Smooth muscle cell of the brain vasculature (primary cell): ENCODE results near the gene ARMC9.

ENCODE experiments used
- DNase-seq: peaks from one replicate; pipeline ENCODE4 v3.0.0-alpha.2; 2012; ENCODE audit warnings: low read depth, low spot score

ARMC9 gene

GRCh38 chr2:231308631-231309428 lies 110.4 kb downstream of the ARMC9 start:
- DNase-seq: no peak

- DNase-seq: no peak
Observed at GRCh38 chr2:231312066-231312465, 113.6 kb downstream of the ARMC9 start.

- no peak for DNase-seq
Observed at GRCh38 chr2:231315896-231316295, 117.5 kb downstream of the ARMC9 start.

- DNase-seq: no peak
Observed at GRCh38 chr2:231317579-231317978, 119.1 kb downstream of the ARMC9 start.

GRCh38 chr2:231318436-231318835 lies 120.0 kb downstream of the ARMC9 start:
- DNase-seq: no peak

GRCh38 chr2:231318954-231319353 lies 120.5 kb downstream of the ARMC9 start:
- DNase-seq: no peak

- DNase-seq: no peak
Observed at GRCh38 chr2:231319867-231320266, 121.4 kb downstream of the ARMC9 start.

- DNase-seq: no peak
Observed at GRCh38 chr2:231321021-231321420, 122.6 kb downstream of the ARMC9 start.

GRCh38 chr2:231321556-231322334 lies 123.3 kb downstream of the ARMC9 start:
- no peak for DNase-seq

GRCh38 chr2:231323316-231323715 lies 124.9 kb downstream of the ARMC9 start:
- DNase-seq: no peak

GRCh38 chr2:231325826-231326225 lies 127.4 kb downstream of the ARMC9 start:
- DNase-seq: no peak

GRCh38 chr2:231326404-231326803 lies 128.0 kb downstream of the ARMC9 start:
- no peak for DNase-seq

GRCh38 chr2:231330311-231330710 lies 131.9 kb downstream of the ARMC9 start:
- DNase-seq: no peak

- no peak for DNase-seq
Observed at GRCh38 chr2:231331533-231331932, 133.1 kb downstream of the ARMC9 start.

- no peak for DNase-seq
Observed at GRCh38 chr2:231332388-231332787, 134.0 kb downstream of the ARMC9 start.

- no peak for DNase-seq
Observed at GRCh38 chr2:231332872-231333500, 134.6 kb downstream of the ARMC9 start.

- no peak for DNase-seq
Observed at GRCh38 chr2:231334179-231334930, 135.9 kb downstream of the ARMC9 start.

GRCh38 chr2:231334981-231335380 lies 136.6 kb downstream of the ARMC9 start:
- no peak for DNase-seq

- no peak for DNase-seq
Observed at GRCh38 chr2:231335591-231335990, 137.2 kb downstream of the ARMC9 start.

- no peak for DNase-seq
Observed at GRCh38 chr2:231336236-231336635, 137.8 kb downstream of the ARMC9 start.

GRCh38 chr2:231336700-231337099 lies 138.3 kb downstream of the ARMC9 start:
- no peak for DNase-seq
